Stimulated activated CD8-positive, alpha-beta memory T cell treated with anti-CD3 and anti-CD28 coated beads, Interleukin-15, amount 100 ng/mL, for 4 hours (primary cell): ENCODE data around the gene SPINT3.
"Not testable (repeated sequence)": the region's sequence is repeated elsewhere in the genome, so short reads cannot be mapped to it uniquely, and the experiment has no call there.

Source experiments
- DNase-seq, 2 donors: peaks; one replicate each; pipeline ENCODE4 v3.0.0-alpha.2; 2020; ENCODE audit warnings: low read depth in 2 of 2

SPINT3 gene

GRCh38 chr20:45502561-45502960 lies 12.9 kb downstream of the SPINT3 start:
- DNase-seq = no peak

DNA sequence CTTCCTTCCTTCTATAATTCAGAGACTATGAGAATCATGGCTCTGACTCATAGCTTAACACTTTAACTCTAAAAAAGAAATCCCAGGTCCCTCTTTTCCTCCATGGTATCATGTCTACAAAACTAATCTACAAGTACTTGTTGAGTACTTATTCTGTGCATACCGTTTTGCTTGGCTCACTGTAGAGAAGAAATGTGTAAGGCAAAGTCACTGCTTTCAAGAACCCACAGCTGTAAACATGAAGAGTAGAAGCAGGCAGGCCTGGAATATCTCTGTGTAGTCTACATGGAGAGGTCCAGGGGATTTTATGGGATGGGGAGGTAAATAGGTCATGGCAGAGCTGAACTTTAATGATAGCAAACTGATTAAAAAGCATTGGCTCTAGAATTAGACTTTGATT lies 13.8 kb downstream of the SPINT3 start:
- no peak for DNase-seq

- no peak for DNase-seq
These were observed 15.4 kb downstream of the SPINT3 start for GRCh38 chr20:45500022-45500421.

DNA sequence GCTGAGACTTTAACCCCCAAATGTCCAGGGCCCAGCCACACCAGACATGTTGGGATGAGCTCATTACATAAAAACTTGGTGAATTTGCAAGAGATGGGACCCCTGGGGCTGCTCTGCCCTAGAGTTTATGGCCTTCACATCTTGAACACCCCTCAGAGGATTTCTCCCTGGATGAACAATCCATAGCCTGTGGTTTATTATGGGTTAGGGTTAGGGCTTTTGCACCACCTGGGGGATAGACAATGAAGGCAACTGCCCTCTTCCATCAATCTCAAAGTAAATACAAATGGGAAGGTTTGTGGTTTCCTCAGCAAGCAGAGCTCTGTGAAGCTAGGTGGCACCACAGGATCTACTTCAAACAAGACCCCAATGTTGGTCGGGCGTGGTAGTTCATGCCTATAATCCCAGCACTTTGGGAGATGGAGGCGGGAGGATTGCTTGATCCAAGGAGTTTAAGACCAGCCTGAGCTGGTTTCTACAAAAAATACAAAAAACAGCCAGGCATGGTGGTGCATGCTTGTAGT lies 17.4 kb downstream of the SPINT3 start:
- DNase-seq = no peak

DNA sequence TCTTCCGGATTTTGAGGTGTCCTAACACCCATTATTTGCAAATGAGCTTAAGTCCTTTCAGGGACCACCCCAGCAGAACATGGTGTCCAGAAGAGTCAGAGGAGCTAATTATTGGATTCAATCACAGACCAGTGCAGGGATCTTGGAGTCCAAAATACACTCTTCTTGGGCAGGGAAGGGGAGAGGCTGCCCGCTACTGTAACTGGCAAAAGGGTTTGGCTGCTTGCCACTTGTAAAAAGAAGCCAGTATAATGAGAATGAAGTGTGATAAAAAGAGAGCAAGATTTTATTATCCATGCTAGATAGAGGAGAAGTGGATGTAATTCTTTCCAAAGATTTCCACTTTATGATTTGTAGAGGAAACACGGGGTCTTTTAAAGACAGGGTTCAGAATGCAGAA lies 19.3 kb downstream of the SPINT3 start:
- no peak for DNase-seq

DNA sequence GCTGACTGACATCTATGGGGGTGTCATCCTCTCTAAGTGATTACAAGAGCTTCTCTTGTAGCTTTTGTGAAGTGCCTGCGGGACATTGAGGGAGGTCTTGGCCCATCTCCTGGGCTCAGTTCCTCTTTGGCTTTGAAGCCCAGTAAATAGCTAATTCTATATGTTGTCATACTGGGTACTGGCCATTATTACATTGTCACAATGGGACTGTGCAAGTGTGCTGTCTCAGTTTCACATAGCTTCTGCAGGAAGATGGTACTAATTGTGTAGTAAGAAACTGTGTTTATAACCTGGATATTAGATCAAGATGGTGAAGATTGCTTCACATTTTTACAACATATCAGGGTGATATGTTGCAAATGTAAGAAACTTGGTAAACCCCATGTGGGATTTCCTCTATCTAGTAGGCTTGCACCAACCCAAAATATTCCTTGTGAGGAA lies 19.9 kb downstream of the SPINT3 start:
- DNase-seq = no peak

GRCh38 chr20:45489083-45489531 lies 26.3 kb downstream of the SPINT3 start:
- DNase-seq = no peak

- DNase-seq = no peak
These were observed 28.2 kb downstream of the SPINT3 start for GRCh38 chr20:45487231-45487635.

DNA sequence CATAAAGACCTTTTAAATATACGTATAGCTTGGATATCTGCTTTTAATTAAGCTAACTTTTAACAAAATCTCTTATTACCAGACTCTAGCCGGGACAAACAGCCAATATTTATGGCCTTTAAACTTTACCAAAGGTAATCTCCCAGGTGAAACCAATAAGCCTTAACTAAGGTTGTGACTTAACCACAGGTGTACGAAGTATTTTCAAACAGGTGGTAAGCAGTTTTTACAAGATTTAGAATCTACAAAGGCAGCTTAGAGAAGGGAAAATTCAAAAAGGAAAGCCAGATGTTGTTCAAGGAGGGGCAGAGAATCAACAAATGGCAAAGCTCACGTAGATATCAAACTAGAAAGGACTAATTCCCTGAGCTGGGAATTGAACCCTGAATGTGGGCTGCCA lies 30.0 kb downstream of the SPINT3 start:
- no peak for DNase-seq

DNA sequence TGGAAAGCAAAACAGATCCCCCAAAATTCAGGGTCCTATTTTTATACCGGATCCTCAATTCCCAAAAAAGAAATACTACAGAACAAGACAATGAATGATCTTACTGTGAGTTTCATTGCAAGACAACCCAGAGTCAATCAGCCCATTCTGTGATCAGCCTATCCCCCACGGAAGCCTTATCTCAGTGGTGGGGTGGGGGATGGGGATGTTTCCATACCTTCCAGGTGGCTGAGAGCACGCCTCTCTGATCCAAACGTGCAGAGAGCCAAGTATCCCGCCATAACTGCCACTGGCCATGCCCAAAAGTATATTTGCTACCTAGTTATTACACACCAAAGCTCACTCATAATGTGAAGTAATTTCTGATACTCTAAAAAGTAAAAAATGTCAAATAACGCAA lies 30.7 kb downstream of the SPINT3 start:
- DNase-seq = no peak

- no peak for DNase-seq
These were observed 35.6 kb downstream of the SPINT3 start for GRCh38 chr20:45479822-45480221.

DNA sequence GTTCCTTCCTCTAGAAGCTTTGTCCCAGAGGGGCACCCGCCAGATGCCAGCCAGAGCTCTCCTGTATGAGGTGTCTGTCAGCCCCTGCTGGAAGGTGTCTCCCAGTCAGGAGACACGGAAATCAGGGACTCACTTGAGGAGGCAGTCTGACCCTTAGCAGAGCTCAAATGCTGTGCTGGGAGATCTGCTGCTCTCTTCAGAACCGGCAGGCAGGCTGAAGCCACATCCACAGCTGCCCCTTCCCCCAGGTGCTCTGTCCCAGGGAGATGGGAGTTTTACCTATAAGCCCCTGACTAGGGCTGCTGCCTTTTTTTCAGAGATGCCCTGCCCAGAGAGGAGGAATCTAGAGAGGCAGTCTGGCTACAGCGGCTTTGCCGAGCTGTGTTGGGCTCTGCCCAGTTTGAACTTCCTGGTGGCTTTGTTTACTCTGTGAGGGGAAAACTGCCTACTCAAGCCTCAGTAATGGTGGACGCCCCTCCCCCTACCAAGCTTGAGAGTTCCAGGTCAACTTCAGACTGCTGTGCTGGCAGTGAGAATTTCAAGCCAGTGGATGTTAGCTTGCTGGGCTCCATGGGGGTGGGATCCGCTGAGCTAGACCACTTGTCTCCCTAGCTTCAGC lies 37.8 kb downstream of the SPINT3 start:
- not testable (repeated sequence) for DNase-seq

- DNase-seq = not testable (repeated sequence)
These were observed 43.1 kb downstream of the SPINT3 start for GRCh38 chr20:45472286-45472685.

- no peak for DNase-seq
These were observed 44.5 kb downstream of the SPINT3 start for GRCh38 chr20:45470937-45471336.

DNA sequence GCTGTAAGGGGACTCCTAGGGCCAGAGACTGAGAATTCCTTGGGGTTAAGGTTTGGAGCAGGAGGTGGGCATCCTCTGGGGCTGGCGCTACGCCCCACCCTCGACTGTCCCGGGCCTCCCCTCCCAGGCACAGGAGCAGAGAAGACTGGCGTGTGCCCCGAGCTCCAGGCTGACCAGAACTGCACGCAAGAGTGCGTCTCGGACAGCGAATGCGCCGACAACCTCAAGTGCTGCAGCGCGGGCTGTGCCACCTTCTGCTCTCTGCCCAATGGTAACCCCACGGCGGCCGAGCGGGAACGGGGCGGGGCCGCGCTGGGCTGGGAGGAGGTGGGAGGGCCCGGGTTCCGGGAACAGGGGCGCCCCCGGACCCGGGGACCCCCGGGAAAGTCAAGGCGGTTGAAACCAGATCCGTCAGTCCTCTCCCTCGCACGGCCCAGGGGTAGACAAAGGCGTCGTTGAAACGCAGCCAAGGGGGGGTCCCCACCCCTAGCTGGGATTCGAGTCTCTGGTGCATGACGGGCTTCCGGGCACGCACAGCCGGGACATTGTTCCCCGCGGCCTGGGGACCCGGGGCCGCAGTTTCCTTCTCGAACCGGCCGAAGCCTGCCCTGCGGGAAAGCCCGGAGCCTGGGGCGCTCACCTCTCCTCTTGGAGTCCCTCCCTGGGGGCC lies 45.0 kb downstream of the SPINT3 start:
- no peak for DNase-seq

DNA sequence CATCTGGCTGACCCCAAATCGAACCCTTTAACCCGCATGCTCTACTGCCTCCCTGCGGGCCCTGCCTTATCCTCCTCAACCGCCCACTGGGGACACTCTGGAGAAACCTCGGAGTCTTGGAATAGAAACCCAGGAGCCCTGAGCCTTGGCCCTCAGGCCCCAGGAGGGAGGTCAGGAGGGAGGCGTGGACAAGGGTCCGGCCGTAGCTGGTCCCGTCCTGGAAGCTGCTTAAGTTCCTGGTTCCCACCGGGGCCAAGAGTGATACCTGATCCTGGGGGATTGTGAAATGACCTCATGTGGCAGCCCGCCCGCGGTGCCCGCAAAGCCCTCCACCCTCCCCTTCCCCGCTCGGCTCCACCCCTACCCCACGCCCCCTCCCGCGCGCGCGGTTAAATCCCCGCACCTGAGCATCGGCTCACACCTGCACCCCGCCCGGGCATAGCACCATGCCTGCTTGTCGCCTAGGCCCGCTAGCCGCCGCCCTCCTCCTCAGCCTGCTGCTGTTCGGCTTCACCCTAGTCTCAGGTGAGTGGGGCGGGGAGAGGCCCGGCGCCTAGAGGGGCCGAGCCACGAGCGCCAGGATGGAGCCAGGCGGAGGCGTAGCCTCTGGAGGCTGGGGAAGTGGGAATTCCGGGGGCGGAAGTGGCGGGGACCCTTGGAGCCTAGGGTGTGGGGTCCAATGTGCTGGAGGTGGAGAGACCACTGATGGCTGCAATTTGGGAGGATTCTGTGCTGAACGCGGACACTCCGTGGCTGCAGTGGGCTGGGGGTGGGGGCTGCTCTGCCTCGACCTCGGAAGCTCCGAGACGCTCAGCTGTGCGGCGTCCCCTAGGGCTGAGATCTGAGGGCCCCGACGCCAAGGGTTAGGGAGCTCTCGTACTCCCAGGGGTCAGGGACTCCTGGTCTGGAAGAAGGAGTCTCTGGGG lies 45.8 kb downstream of the SPINT3 start, which contains the start of gene WFDC2:
Gene WFDC2, plus strand, starts transcription at position 418 of the 926 bp plus-strand sequence. Its CDS starts 29 bp downstream, at position 447.
- no peak for DNase-seq

- DNase-seq = no peak
These were observed 47.6 kb downstream of the SPINT3 start for GRCh38 chr20:45467861-45468260.

- no peak for DNase-seq
These were observed 48.2 kb downstream of the SPINT3 start for GRCh38 chr20:45467172-45467571.

DNA sequence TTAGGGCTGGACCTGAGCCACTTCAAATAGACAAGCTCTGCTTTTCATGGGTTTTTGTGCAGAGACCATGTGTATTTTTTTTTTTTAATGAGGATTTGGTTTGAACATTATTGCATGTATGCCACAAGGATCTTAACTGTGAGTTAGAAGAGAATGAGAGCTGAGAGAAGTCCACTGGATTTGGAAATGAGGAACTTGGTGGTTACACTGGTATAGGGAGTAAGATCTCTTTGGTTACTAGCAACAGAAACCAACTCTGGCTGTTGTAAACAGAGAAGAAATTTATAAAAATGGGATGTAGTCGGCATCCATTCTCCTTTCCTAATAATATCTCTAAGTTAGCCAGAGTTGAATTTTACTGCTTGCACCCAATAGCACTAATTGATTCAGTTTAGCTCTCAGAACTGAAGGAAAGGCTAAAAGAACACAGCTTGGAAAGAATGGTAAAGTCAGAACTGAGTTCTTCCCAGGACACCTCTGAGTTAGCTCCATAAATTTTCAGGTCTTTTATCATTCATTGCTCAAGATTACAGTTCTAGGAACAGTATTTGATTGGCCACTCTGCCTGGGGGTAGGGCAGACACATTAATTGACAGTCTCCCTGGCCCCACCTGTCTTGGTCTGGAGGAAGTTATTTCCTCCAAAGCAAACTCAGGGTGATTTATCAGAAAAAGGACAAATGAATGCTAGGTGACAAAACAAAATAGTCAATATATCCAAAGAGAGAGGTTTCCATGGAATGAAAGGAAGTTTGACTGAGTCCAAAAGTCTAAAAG lies 49.7 kb downstream of the SPINT3 start:
- DNase-seq = no peak

- DNase-seq = no peak
These were observed 51.7 kb downstream of the SPINT3 start for GRCh38 chr20:45463709-45464108.
